Activated CD4-positive, CD25-positive, alpha-beta regulatory T cell treated with anti-CD3 and anti-CD28 coated beads, Interleukin-2, amount 50 U/mL, for 72 hours (primary cell): ENCODE results near the gene NAP1L3.
A peak's percentile ranks its signal among the peaks of the same experiment; 100 is the strongest.

Experiments
- DNase-seq: peaks from one replicate; pipeline ENCODE4 v3.0.0; 2021

Gene NAP1L3, protein sequence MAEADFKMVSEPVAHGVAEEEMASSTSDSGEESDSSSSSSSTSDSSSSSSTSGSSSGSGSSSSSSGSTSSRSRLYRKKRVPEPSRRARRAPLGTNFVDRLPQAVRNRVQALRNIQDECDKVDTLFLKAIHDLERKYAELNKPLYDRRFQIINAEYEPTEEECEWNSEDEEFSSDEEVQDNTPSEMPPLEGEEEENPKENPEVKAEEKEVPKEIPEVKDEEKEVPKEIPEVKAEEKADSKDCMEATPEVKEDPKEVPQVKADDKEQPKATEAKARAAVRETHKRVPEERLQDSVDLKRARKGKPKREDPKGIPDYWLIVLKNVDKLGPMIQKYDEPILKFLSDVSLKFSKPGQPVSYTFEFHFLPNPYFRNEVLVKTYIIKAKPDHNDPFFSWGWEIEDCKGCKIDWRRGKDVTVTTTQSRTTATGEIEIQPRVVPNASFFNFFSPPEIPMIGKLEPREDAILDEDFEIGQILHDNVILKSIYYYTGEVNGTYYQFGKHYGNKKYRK

DNA sequence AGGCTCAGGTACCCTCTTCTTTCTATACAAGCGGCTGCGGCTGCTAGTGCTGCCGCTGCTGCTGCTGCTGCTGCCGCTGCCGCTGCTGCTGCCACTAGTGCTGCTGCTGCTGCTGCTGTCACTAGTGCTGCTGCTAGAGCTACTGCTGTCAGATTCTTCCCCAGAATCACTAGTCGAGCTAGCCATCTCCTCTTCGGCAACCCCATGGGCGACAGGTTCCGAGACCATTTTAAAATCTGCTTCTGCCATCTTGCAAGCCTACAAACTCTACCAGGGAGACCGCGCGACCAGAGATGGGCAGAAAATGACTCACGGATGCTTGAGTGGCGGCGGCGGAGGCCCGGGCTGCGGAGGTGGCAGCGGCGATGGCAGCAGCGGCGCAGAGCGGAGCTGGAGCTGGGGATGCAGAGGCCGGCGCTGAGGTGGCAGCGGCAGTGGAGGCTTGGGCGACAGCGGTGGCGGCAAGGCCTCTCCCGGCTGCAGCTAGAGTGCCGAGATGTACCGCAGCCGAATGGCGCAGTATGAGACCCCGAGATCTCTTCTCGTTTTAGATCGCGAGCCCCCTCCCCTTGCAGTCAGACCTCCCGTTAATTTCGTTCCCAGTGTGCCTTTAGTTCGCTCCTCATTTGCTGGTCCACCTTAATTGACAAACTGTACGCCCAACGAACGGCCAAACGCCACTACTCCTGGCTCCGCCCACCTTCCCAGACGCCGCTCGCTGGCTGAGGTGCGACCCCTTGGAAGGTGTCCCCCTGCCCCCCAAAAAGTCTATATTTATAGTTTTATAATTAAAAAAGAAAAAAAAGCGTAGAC is at the start of gene NAP1L3:
Gene NAP1L3 (minus strand): TSS at position 523 of the 813 bp plus-strand sequence. CDS start 274 bp downstream, at position 249.
- DNase-seq = peak; percentile 54

DNA sequence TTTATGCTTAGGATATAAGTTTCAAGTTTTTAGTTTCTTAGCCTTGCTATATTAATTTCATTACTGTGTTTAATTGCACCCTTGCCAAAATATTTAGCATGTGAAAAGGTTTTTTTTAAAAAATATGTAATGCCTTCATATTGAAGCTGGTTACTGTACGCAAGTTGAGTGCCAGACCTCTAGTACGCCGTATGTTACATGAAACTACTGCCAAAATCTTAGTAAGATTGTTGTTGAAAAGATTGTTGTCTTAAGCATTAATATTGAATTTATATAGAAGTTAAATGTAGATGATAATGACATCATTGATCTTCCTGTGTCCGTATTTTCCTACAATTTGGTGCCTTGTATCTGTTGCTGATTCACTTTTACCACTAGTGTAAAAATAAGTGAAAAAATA is 37.7 kb upstream of the NAP1L3 start:
- DNase-seq = no peak

DNA sequence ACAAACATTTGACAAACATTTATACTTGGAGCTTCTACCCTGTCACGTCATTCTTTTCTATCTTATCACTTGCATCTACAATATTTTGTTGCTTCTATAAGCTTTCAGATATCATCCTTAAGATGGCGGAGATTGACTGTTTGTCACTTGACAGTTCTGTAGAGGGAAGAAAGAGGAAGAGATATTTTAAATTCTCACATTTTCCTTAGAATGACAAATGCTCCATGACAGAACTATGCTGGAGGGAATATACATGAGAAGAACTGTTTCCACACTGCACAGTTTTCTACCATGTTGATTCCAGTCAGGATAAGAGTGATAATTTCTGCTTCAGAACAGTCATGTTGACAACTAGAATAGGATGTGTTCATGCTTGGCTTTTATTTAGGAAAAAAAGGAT is 30.3 kb upstream of the NAP1L3 start:
- DNase-seq = no peak

DNA sequence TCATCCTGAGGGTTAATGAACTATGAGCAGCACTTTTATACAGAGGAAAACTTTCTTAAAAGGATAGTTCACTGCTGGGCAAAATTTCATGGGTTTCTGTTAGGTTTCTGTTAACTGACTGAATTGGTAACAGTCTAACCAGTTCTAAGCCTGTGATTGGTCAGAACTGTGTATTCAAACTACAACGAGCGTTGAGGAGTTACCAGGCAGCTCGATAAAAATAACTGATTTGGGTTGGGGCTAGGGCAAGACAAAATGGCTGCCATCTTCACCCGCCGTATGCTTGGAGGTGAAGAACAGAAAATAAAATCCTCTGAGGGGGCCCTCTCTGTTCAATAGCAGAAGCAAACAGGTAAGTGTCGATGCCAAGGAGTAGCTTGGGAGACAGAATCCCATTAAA is 22.6 kb upstream of the NAP1L3 start:
- no peak for DNase-seq

DNA sequence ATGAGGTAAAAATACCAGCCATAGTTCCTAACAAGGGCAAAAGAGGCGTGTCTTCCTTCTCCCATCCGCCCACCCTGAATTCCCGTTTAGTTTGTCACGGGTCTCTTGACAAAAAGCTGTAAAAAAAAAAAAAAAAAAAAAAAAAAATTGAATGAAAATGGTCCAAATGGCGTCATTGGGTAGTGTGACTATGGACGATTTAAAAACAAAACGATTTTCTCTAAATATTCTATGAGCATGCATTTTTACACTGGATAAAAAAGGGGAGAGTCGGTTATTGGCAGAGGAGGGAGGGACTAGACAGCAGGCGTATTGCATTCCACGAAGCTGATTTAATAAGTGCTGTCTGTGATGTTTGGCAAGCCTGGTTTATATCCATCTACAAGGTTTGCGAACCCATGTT is 492 bp upstream of the NAP1L3 start, which contains the start of gene FAM133A:
Gene FAM133A (plus strand): TSS at position 338 of the 403 bp plus-strand sequence. CDS start 35,214 bp downstream, outside the sequence.
- DNase-seq = no peak

DNA sequence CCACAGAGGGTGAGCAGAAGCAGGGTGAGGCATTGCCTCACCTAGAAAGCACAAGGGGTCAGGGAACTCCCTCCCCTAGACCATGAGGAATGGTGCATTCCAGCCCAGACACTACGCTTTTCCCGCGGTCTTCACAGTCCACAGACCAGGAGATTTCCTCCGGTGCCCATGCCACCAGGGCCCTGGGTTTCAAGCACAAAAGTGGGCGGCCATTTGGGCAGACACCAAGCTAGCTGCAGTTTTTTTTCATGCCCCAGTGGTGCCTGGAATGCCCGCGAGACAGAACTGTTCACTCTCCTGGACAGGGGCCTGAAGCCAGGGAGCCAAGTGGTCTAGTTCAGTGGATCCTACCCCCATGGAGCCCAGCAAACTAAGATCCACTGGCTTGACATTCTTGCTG is 12.8 kb downstream of the NAP1L3 start:
- DNase-seq = no peak

DNA sequence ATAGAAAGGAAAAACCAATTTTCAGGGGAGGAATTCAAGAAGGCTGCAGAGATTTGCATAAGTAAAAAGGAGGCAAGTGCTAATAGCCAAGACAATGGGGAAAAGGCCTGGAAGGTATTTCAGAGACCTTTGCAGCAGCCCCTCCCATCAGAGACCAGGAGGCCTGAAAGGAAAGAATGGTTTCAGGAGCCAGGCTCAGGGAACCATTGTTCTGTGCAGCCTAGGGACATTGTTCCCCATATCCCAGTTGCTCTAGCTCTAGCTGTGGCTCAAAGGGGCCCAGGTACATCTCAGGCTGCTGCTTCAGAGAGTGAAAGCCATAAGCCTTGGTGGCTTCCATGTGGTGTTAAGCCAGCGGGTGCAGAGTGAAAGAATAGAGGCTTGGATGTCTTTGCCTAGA is 24.0 kb downstream of the NAP1L3 start:
- DNase-seq = no peak

DNA sequence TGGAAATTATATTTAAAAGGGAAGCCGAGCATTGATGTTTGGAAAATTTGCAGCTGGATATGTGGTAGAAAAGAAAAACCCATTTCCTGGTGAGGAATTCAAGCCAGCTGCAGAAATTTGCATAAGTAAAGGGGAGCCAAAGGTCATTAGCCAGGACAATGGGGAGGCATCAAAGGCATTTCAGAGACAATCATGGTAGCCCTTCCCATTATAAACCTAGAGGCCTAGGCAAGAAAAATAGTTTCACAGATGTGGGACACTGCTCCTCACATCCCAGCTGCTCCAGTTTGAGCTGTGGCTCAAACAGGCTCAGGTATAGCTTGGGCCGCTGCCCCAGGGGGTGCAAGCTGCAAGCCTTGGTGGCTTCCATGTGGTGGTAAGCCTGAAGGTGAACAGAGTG is 35.8 kb downstream of the NAP1L3 start:
- no peak for DNase-seq
